ENCODE data around the gene ATP11A.

The ATP11A gene

GRCh38 chr13:112769615-112770014 lies 79.8 kb downstream of the ATP11A start:
- H3K4me1 ChIP-seq: no peaks in the 10 kb centered on the region
- H3K9ac ChIP-seq: no peak overlapping the region
- H3K27me3 ChIP-seq (ENCODE audit: control insufficient read depth, insufficient read depth, low read length): no peaks in the 10 kb centered on the region
- H3K4me2 ChIP-seq (ENCODE audit: low read length): no peak overlapping the region
- H3K79me2 ChIP-seq: peaks cover 2% of the 10 kb centered on the region
- no peaks in the 10 kb centered on the region for H3K9me3 ChIP-seq (ENCODE audit: control insufficient read depth, low read length)
- no peak overlapping the region for H3K27ac ChIP-seq
- no peaks in the 10 kb centered on the region for H3K36me3 ChIP-seq (ENCODE audit: control insufficient read depth, insufficient read depth, low read length)
- no peak overlapping the region for H2AFZ ChIP-seq
- TF ChIP-seq, protein P1, sequence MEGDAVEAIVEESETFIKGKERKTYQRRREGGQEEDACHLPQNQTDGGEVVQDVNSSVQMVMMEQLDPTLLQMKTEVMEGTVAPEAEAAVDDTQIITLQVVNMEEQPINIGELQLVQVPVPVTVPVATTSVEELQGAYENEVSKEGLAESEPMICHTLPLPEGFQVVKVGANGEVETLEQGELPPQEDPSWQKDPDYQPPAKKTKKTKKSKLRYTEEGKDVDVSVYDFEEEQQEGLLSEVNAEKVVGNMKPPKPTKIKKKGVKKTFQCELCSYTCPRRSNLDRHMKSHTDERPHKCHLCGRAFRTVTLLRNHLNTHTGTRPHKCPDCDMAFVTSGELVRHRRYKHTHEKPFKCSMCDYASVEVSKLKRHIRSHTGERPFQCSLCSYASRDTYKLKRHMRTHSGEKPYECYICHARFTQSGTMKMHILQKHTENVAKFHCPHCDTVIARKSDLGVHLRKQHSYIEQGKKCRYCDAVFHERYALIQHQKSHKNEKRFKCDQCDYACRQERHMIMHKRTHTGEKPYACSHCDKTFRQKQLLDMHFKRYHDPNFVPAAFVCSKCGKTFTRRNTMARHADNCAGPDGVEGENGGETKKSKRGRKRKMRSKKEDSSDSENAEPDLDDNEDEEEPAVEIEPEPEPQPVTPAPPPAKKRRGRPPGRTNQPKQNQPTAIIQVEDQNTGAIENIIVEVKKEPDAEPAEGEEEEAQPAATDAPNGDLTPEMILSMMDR (IDR thresholded peaks at IDR 0.05): no peak
- H3K4me3 ChIP-seq (ENCODE audit: low read depth, low read length): no peak overlapping the region

DNA sequence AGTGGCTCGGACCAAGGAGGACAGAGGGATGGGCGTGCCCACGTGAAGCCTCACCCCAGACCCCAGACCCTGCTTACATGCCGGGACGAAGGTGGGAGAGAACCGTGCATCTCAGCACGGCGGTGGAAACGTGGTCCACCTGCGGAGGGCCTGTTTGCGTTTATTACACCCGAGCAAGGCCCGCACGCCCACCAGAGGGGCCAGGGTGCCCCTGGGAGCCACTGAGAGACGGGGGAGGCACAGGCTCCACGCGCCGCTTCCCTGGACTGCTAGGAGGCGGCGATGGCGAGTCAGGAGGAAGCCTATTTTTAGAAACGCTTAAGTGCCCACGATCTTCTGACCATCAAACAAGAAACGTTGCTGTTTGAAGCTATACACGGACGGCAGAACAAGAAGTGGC lies 80.7 kb downstream of the ATP11A start:
- no peaks in the 10 kb centered on the region for H3K4me1 ChIP-seq
- H3K27ac ChIP-seq: no peak overlapping the region
- H3K79me2 ChIP-seq: peaks cover 5% of the 10 kb centered on the region
- no peaks in the 10 kb centered on the region for H3K27me3 ChIP-seq (ENCODE audit: control insufficient read depth, insufficient read depth, low read length)
- H3K4me3 ChIP-seq (ENCODE audit: low read depth, low read length): no peak overlapping the region
- H3K9me3 ChIP-seq (ENCODE audit: control insufficient read depth, low read length): no peaks in the 10 kb centered on the region
- H3K9ac ChIP-seq: no peak overlapping the region
- H2AFZ ChIP-seq: no peak overlapping the region
- TF ChIP-seq, protein P1 (IDR thresholded peaks at IDR 0.05): no peak
- H3K4me2 ChIP-seq (ENCODE audit: low read length): no peak overlapping the region
- H3K36me3 ChIP-seq (ENCODE audit: control insufficient read depth, insufficient read depth, low read length): no peaks in the 10 kb centered on the region

DNA sequence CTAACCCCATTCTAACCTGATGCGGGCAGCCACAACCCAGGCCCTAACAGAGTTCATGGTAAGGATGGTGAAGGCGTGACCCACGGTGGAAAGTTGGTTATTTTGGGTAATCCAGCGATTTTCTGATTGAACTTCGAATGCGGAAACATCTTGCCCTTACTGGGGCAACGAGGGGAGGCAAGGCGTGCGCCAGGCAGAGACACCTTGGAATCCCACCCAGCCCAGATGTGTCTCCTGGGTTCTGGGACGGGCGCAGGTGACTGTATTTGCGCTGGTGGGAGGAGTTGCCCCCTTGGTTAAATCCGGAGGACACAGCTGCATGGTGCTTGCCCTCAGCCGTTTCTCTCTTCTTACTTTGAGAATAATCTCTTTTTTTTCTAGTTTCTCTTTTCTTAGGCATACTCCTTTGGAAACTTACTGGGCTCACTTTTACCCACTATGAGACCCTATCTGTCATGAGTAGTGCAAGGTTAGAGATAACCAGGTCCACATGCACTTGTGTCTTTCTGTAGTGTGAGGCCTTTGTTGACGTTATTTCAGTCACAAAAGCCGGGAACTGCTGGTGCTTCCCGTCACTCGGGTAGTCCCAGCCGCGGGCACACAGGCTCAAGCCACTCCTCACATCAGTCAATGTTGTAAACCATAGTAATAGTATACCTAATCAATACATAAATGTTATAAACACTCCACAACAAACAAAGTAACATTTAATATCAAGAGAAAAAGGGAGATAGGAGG lies 81.5 kb downstream of the ATP11A start:
- Histone ChIP-seq H2AFZ (no peak overlapping the region), H3K4me2 (ENCODE audit: low read length) (no peak overlapping the region), H3K79me2 (peaks cover 9% of the 10 kb centered on the region), H3K27ac (no peak overlapping the region), H3K27me3 (ENCODE audit: control insufficient read depth, insufficient read depth, low read length) (no peaks in the 10 kb centered on the region), H3K9ac (no peak overlapping the region), H3K4me3 (ENCODE audit: low read depth, low read length) (no peak overlapping the region), H3K36me3 (ENCODE audit: control insufficient read depth, insufficient read depth, low read length) (no peaks in the 10 kb centered on the region), H3K9me3 (ENCODE audit: control insufficient read depth, low read length) (no peaks in the 10 kb centered on the region), H3K4me1 (no peaks in the 10 kb centered on the region)
- TF ChIP-seq, protein P1 (IDR thresholded peaks at IDR 0.05): no peak

GRCh38 chr13:112771877-112772538 lies 82.2 kb downstream of the ATP11A start:
- no peaks in the 10 kb centered on the region for H3K36me3 ChIP-seq (ENCODE audit: control insufficient read depth, insufficient read depth, low read length)

More at GRCh38 chr13:112771877-112772538, 82.2 kb downstream of the ATP11A start:
- Histone ChIP-seq H2AFZ (no peak overlapping the region), H3K9me3 (ENCODE audit: control insufficient read depth, low read length) (no peaks in the 10 kb centered on the region), H3K4me3 (ENCODE audit: low read depth, low read length) (no peak overlapping the region), H3K27me3 (ENCODE audit: control insufficient read depth, insufficient read depth, low read length) (no peaks in the 10 kb centered on the region), H3K4me2 (ENCODE audit: low read length) (no peak overlapping the region), H3K4me1 (no peaks in the 10 kb centered on the region), H3K27ac (no peak overlapping the region), H3K9ac (no peak overlapping the region), H3K79me2 (peaks cover 11% of the 10 kb centered on the region)
- TF ChIP-seq, protein P1 (IDR thresholded peaks at IDR 0.05): no peak

All from parathyroid adenoma (tissue), 2 donors.